Bronchial epithelial cell (primary cell): ENCODE results near the gene ERCC4. TPM values are rescaled to one million over a fixed set of nuclear protein-coding genes. Genes with fewer than 3 reads are reported as not detected.

Experiments used
- DNase-seq: peaks from one replicate; pipeline ENCODE4 v3.0.0-alpha.2; 2010; ENCODE audit warnings: low read depth
- FAIRE-seq: peaks from 2 replicates; lab custom pipeline; 2011; peaks lifted over from hg19 to GRCh38; lab: Jason Lieb, UNC
- H3K27me3 ChIP-seq: 2 replicates; pipeline ENCODE4 v1.5.1; 2011; ENCODE audit warnings: low read length; ENCODE audit not compliant: control insufficient read depth, insufficient read depth
- H3K36me3 ChIP-seq: 2 replicates; pipeline ENCODE4 v1.5.1; 2011; ENCODE audit warnings: low read length; ENCODE audit not compliant: control insufficient read depth, insufficient read depth
- H3K4me3 ChIP-seq: 2 replicates; pipeline ENCODE4 v1.5.1; 2011; ENCODE audit warnings: mild to moderate bottlenecking, low read depth, low read length, control low read depth
- CTCF ChIP-seq: IDR thresholded peaks from 2 replicates; pipeline ENCODE4 v1.5.1; 2011; ENCODE audit warnings: mild to moderate bottlenecking, moderate library complexity, low read length, control low read depth, inconsistent platforms; ENCODE audit not compliant: insufficient read depth, severe bottlenecking
- total RNA-seq: library from RNA; depleted of rRNA; stranded (reverse); fragments of >200 nt; gene quantifications from 2 replicates; pipeline ENCODE4 v1.2.1, GENCODE V29; 2014

Gene ERCC4
- total RNA-seq, 1 donor from 2014 or later, result 3.9 TPM

- FAIRE-seq (no peak), DNase-seq (no peak)
- Histone ChIP-seq H3K27me3 (no peaks in the 10 kb centered on the region), H3K36me3 (no peaks in the 10 kb centered on the region), H3K4me3 (no peak overlapping the region)
- no peak for TF ChIP-seq CTCF
Measured at GRCh38 chr16:13958474-13958873, 38.5 kb downstream of the ERCC4 start.

GRCh38 chr16:13959626-13960025, 39.7 kb downstream of the ERCC4 start:
- peak; percentile 66 for DNase-seq
- Histone ChIP-seq H3K4me3 (no peak overlapping the region), H3K36me3 (no peaks in the 10 kb centered on the region), H3K27me3 (no peaks in the 10 kb centered on the region)
- FAIRE-seq, result no peak
- TF ChIP-seq CTCF, result no peak

GRCh38 chr16:13961099-13961811, 41.3 kb downstream of the ERCC4 start:
- Histone ChIP-seq H3K27me3 (no peaks in the 10 kb centered on the region), H3K4me3 (no peak overlapping the region), H3K36me3 (no peaks in the 10 kb centered on the region)
- no peak for TF ChIP-seq CTCF
- DNase-seq (no peak), FAIRE-seq (no peak)

GRCh38 chr16:13962232-13962631, 42.3 kb downstream of the ERCC4 start:
- no peaks in the 10 kb centered on the region for H3K27me3 ChIP-seq
- no peak overlapping the region for H3K4me3 ChIP-seq
- H3K36me3 ChIP-seq, result no peaks in the 10 kb centered on the region
- FAIRE-seq (no peak), DNase-seq (no peak)
- TF ChIP-seq CTCF, result no peak

GRCh38 chr16:13968835-13969234, 48.9 kb downstream of the ERCC4 start:
- FAIRE-seq (no peak), DNase-seq (no peak)
- TF ChIP-seq CTCF, result no peak
- H3K4me3 ChIP-seq, result no peak overlapping the region
- H3K27me3 ChIP-seq, result no peaks in the 10 kb centered on the region
- no peaks in the 10 kb centered on the region for H3K36me3 ChIP-seq

- Histone ChIP-seq H3K4me3 (no peak overlapping the region), H3K36me3 (no peaks in the 10 kb centered on the region), H3K27me3 (no peaks in the 10 kb centered on the region)
- FAIRE-seq, result no peak
- TF ChIP-seq CTCF, result no peak
- DNase-seq, result no peak
Measured at GRCh38 chr16:13969711-13970110, 49.8 kb downstream of the ERCC4 start.
